Measurements from ENCODE around the gene OR10V1. TPM values are rescaled to one million over a fixed set of nuclear protein-coding genes. Genes with fewer than 3 reads are reported as not detected.

OR10V1 gene
- total RNA-seq, 2 donors from 2014 or later = not detected

- H3K4me3 ChIP-seq = peak overlapping the region; percentile 5
- DNase-seq = peak; percentile 78
- H3K36me3 ChIP-seq = no peaks in the 10 kb centered on the region
- H3K27ac ChIP-seq = peak overlapping the region; percentile 98
- no peaks in the 10 kb centered on the region for H3K27me3 ChIP-seq
- no peaks in the 10 kb centered on the region for H3K9me3 ChIP-seq
- peaks cover 9% of the 10 kb centered on the region for H3K4me1 ChIP-seq
- H3K9ac ChIP-seq (ENCODE audit: low read depth in 2 of 2, low read length in 2 of 2) = peak overlapping the region in 1 of 2 donors; percentile 96
- intact Hi-C loops (cut with DNase I) = no loop called here
- no peak for TF ChIP-seq CTCF (IDR thresholded peaks at IDR 0.05)
Measured at GRCh38 chr11:59756845-59757244, 43.2 kb upstream of the OR10V1 start.

GRCh38 chr11:59756558-59756840 lies 42.9 kb upstream of the OR10V1 start:
- DNase-seq = no peak
- Histone ChIP-seq H3K4me3 (peak overlapping the region; percentile 93), H3K27ac (peak overlapping the region; percentile 98), H3K36me3 (no peaks in the 10 kb centered on the region), H3K9ac (ENCODE audit: low read depth in 2 of 2, low read length in 2 of 2) (peak overlapping the region in 1 of 2 donors; percentile 96), H3K27me3 (no peaks in the 10 kb centered on the region), H3K4me1 (peaks cover 9% of the 10 kb centered on the region), H3K9me3 (no peaks in the 10 kb centered on the region)
- no peak for TF ChIP-seq CTCF (IDR thresholded peaks at IDR 0.05)
- intact Hi-C loops (cut with DNase I) = no loop called here

GRCh38 chr11:59755701-59756557 lies 42.3 kb upstream of the OR10V1 start:
- H3K27me3 ChIP-seq = no peaks in the 10 kb centered on the region
- peak overlapping the region; percentile 98 for H3K27ac ChIP-seq
- H3K4me1 ChIP-seq = peaks cover 9% of the 10 kb centered on the region
- H3K9me3 ChIP-seq = no peaks in the 10 kb centered on the region
- TF ChIP-seq CTCF (IDR thresholded peaks at IDR 0.05) = no peak
- intact Hi-C loops (cut with DNase I) = loop anchor here (2.0 kb wide), 1 partner anchor 47 kb away; no protein-coding TSS in a partner anchor
- no peaks in the 10 kb centered on the region for H3K36me3 ChIP-seq
- peak overlapping the region; percentile 88 to 96 for H3K9ac ChIP-seq (ENCODE audit: low read depth in 2 of 2, low read length in 2 of 2)
- DNase-seq = peak; percentile 92
- H3K4me3 ChIP-seq = peak overlapping the region; percentile 93

GRCh38 chr11:59754859-59755700 lies 41.4 kb upstream of the OR10V1 start, which contains the start of gene STX3:
TSS of gene STX3 (plus strand) at chr11:59755376. CDS start at chr11:59755606, 230 bp downstream.
- Histone ChIP-seq H3K4me3 (peak within 1 kb of the TSS; percentile 93), H3K27ac (peak within 1 kb of the TSS; percentile 98), H3K9ac (ENCODE audit: low read depth in 2 of 2, low read length in 2 of 2) (peak within 1 kb of the TSS; percentile 88 to 96), H3K4me1 (peaks cover 9% of the 10 kb centered on the region), H3K36me3 (no peaks in the 10 kb centered on the region), H3K27me3 (no peaks in the 10 kb centered on the region), H3K9me3 (no peaks in the 10 kb centered on the region)
- intact Hi-C loops (cut with DNase I) = loop anchor here (2.0 kb wide), 1 partner anchor 48 kb away; no protein-coding TSS in a partner anchor
- DNase-seq = peak; percentile 81
- TF ChIP-seq CTCF (IDR thresholded peaks at IDR 0.05) = no peak

GRCh38 chr11:59754494-59754858 lies 40.8 kb upstream of the OR10V1 start:
- Histone ChIP-seq H3K4me3 (peak overlapping the region; percentile 93), H3K4me1 (peaks cover 9% of the 10 kb centered on the region), H3K9ac (ENCODE audit: low read depth in 2 of 2, low read length in 2 of 2) (peak overlapping the region; percentile 88 to 96), H3K27ac (peak overlapping the region; percentile 98), H3K27me3 (no peaks in the 10 kb centered on the region), H3K9me3 (no peaks in the 10 kb centered on the region), H3K36me3 (no peaks in the 10 kb centered on the region)
- intact Hi-C loops (cut with DNase I) = loop anchor here (2.0 kb wide), 1 partner anchor 48 kb away; no protein-coding TSS in a partner anchor
- peak; percentile 37 for DNase-seq
- no peak for TF ChIP-seq CTCF (IDR thresholded peaks at IDR 0.05)

Data from colonic mucosa (tissue), 4 donors.